GM21515 (cell line): ENCODE data around the gene ALS2.

ENCODE experiments used
- ATAC-seq: cut with Tn5 transposase; IDR thresholded peaks from one replicate; pipeline ENCODE4 v1.9.1; 2021; ENCODE audit not compliant: unreplicated experiment

Gene ALS2

GRCh38 chr2:201758234-201758633, 22.5 kb downstream of the ALS2 start:
- ATAC-seq: no peak

DNA sequence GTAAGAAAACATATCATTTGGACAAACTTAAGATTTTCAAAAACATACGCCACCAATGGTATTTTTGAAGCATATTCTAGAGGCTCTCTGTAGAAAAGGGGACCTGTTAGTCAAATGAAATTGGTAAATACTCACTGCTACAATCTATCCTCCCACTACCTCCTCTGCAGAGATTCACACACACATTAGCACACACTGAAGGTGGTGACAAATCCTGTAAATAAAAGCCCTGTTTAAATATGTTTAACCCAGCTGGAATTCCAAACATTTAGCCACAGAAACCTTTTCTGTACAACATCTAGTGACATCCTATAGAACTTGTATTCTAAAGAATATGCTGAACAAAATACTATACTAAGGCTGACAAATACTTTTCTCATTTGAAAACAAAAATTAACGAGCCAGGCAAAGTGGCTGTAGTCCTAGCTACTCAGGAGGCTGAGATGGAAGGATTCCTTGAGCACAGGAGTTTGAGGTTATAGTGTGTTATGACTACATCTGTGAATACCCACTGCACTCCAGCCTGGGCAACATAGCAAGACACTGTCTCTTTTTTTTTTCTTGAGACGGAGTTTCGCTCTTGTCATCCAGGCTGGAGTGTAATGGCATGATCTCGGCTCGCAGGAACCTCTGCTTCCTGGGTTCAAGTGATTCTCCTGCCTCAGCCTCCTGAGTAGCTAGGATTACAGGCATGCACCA, 25.9 kb downstream of the ALS2 start:
- no peak for ATAC-seq

DNA sequence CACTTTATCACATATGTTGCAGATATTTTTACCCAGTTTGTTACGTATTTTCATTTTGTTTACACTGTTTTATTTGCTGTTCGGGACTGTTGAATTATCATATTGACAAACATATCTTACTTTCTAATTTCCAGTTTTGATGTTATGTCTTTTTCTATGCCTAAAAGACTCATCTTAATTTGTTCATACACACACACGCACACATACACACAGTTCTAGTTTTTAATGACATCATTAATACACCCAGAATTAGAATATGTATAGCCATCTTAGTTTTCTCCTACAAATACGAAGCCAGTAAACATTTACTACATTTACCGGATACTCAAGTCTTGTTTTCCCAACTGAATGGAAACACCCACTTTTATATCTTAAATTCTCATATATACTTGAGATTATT, 29.2 kb downstream of the ALS2 start:
- ATAC-seq: no peak

- no peak for ATAC-seq
Measured at GRCh38 chr2:201746551-201746950, 34.2 kb downstream of the ALS2 start.

GRCh38 chr2:201735486-201735885, 45.2 kb downstream of the ALS2 start:
- ATAC-seq: no peak

DNA sequence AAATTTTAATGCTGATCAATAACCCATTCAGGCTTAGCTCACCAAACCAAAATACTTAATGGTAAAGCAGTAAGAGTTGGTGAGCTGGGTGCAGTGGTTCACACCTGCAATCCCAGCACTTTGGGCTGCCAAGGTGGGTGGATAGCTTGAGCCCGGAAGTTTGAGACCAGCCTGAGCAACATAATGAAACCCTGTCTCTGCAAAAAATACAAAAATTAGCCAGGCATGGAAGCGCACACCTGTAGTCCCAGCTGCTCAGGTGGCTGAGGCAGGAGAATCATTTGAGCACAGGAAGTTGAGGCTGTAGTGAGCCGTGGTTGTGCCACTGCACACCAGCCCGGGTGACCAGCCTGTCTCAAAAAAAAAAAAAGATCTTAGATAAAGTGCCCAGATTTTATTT, 46.6 kb downstream of the ALS2 start:
- no peak for ATAC-seq

- no peak for ATAC-seq
Measured at GRCh38 chr2:201733544-201733943, 47.2 kb downstream of the ALS2 start.

GRCh38 chr2:201730651-201731285, 50.0 kb downstream of the ALS2 start:
- no peak for ATAC-seq

- no peak for ATAC-seq
Measured at GRCh38 chr2:201715459-201715858, 65.3 kb downstream of the ALS2 start.

- no peak for ATAC-seq
Measured at GRCh38 chr2:201712726-201713125, 68.0 kb downstream of the ALS2 start.

- no peak for ATAC-seq
Measured at GRCh38 chr2:201709747-201710146, 71.0 kb downstream of the ALS2 start.

DNA sequence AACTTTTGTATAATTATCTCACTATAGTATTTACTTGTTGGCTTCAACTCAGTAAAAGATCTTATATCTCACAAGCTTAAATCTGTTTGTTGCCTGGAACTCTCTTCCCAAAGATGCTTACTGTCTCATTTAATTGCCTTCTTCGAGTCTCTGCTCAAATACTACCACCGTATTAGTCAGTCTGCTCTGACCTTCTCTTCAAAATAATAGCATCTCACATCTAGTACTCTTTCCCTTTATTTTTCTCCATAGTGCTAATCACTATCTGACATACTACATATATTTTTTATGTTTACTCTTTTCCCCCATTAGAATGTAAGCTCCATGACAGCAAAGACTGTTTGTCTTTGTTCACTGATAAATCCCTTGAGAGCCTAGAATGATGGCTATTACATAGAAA, 71.7 kb downstream of the ALS2 start:
- no peak for ATAC-seq

GRCh38 chr2:201707753-201708152, 73.0 kb downstream of the ALS2 start:
- no peak for ATAC-seq

DNA sequence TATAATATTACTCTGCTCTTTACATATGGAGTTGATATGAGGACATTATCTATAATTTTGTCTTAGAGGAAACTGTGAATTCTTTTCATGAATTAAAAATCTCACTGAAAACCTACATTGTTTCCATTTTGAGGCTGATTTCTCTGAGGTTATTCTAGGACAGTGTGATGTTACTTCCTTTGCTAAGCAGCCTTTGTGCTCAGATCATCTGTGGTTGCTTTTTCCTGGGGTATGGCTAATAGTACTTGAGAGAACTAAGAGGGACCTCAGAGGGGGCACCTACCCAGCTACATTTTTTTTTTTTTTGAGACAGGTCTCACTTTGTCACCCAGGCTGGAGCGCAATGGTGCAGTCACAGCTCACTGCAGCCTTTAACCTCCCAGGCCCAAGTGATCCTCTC, 73.6 kb downstream of the ALS2 start:
- ATAC-seq: no peak

DNA sequence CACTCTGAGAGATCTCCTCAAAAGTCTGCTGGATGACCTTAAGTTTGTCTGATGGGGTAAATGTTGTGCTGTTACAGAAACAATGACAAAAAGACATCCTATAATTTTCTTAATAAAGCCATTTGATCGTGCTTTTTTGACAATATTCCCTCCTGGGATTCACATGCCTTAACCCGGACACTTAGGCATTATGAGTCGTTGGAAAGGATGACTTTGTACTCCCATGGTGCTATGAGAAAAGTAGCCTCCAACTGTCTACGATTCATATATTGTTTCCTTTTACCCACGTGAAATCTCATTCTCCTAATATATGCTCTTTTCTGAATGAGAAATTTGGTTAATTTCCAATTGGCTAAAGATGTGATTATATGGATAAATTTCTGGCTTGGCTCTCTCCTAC, 76.2 kb downstream of the ALS2 start:
- no peak for ATAC-seq

DNA sequence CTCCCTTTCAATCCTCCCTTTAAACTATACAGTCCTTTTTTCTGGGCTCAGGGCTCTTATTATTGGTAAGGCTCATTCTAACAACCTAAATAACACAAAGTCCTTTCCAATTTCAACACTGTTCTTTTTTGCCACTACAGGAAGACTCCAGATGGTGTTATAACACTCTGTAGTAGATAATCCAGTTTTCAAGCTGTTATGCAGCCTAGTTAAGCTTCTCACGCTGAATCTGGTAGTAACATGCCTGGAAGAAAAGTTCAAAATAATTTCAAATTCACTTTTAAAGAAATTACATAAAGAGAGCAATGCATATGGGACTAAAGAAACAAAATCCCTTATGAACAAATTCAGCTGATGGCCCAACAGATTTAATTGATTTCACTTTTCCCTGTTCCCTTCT, 79.1 kb downstream of the ALS2 start:
- no peak for ATAC-seq

DNA sequence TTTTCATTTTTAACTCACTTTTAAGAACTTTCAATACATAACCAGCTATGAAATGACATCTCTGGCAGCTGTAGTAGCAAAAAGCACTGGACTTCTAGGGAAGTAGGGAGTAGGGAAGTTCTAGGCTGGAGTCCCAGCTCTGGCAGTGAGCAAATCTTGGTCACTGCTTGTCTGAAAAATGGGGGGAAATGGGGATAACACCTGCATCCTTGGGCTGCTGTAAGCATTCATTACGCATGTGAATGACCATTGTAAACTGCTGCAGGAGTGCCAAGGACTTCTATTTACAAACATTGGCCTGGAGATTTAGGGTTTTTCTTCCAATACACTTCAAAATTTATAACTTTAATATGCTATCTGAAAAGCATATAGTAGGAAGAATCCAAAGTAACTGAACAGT, 81.3 kb downstream of the ALS2 start:
- ATAC-seq: no peak

- no peak for ATAC-seq
Measured at GRCh38 chr2:201698588-201699226, 82.0 kb downstream of the ALS2 start, which contains the start of gene MPP4. MPP4 (minus strand) TSS chr2:201698644; CDS start chr2:201693954, 4,690 bp downstream.

- ATAC-seq: no peak
Measured at GRCh38 chr2:201697899-201698298, 82.8 kb downstream of the ALS2 start.

- ATAC-seq: no peak
Measured at GRCh38 chr2:201696151-201696659, 84.5 kb downstream of the ALS2 start.

GRCh38 chr2:201685156-201685555, 95.6 kb downstream of the ALS2 start:
- no peak for ATAC-seq

GRCh38 chr2:201680743-201681142, 100.0 kb downstream of the ALS2 start:
- no peak for ATAC-seq
